Hepatocyte (in vitro differentiated cells): Measurements from ENCODE around the gene CMIP.

ENCODE experiments used
- CTCF ChIP-seq: fragments of 200-600 bp; sonication (generic); IDR thresholded peaks from 2 replicates; pipeline ENCODE4 v1.5.1; 2016; ENCODE audit warnings: antibody characterized with exemption, mild to moderate bottlenecking; ENCODE audit not compliant: poor library complexity
- EZH2 ChIP-seq: fragments of 200-600 bp; sonication (generic); IDR thresholded peaks from 2 replicates; pipeline ENCODE4 v1.6.1; 2016; ENCODE audit warnings: antibody characterized with exemption, mild to moderate bottlenecking, borderline replicate concordance
- EZH2phosphoT487 ChIP-seq: fragments of 200-600 bp; sonication (generic); IDR thresholded peaks from one replicate; pipeline ENCODE4 v1.6.1; 2018; ENCODE audit warnings: antibody characterized with exemption, mild to moderate bottlenecking, low read depth, moderate library complexity; ENCODE audit not compliant: unreplicated experiment, severe bottlenecking

GRCh38 chr16:81549547-81550431 lies 105.2 kb downstream of the CMIP start:
- TF ChIP-seq CTCF (no peak), EZH2 (no peak), EZH2phosphoT487 (no peak)
